GM12892 (cell line): Measurements from ENCODE around the gene DRAXIN.

Experiments
- POLR2A ChIP-seq: IDR thresholded peaks from 2 replicates; pipeline ENCODE4 v1.6.1; 2011; ENCODE audit warnings: low read depth, low read length, control low read depth
- POLR2AphosphoS5 ChIP-seq: IDR thresholded peaks from 2 replicates; pipeline ENCODE4 v1.6.1; 2011; ENCODE audit warnings: low read depth, low read length, control low read depth
- TAF1 ChIP-seq: IDR thresholded peaks from 2 replicates; pipeline ENCODE4 v1.6.1; 2011; ENCODE audit warnings: low read depth, mild to moderate bottlenecking, control low read depth, low read length, borderline replicate concordance

DNA sequence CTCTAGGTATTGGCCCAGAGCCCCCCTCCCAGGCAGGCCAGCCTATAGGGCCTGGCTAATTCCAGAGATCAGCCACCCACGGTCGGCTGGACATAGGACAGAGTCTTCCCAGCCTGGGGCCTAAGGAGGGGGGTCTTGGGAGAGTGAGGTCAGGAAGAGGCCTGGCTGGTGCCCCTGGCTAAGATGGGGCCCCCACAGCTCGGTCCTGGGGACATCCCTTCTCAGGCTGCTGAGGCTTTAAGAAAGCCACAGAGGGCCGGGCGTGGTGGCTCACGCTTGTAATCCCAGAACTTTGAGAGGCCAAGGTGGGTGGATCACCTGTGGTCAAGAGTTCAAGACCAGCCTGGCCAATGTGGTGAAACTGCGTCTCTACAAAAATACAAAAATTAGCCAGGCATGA is 73.0 kb downstream of the DRAXIN start:
- no peak for TF ChIP-seq POLR2A
- TF ChIP-seq POLR2AphosphoS5: no peak
- TF ChIP-seq TAF1: no peak
